ENCODE results near the gene DMXL1. TPM values are rescaled to one million over a fixed set of nuclear protein-coding genes. Genes with fewer than 3 reads are reported as not detected.
"Not testable (repeated sequence)": the region's sequence is repeated elsewhere in the genome, so short reads cannot be mapped to it uniquely, and the experiment has no call there.

DMXL1 gene
- total RNA-seq, 1 donor: 21.8 TPM

GRCh38 chr5:119187776-119188529, 117.1 kb downstream of the DMXL1 start:
- DNase-seq (ENCODE audit: low read depth in 2 of 3, low spot score in 2 of 3): peak in 1 of 3 donors; percentile 11

GRCh38 chr5:119190470-119191095, 119.7 kb downstream of the DMXL1 start:
- DNase-seq (ENCODE audit: low read depth in 2 of 3, low spot score in 2 of 3): no peak

- DNase-seq (ENCODE audit: low read depth in 2 of 3, low spot score in 2 of 3): no peak
These were observed 121.1 kb downstream of the DMXL1 start for GRCh38 chr5:119191944-119192343.

GRCh38 chr5:119200795-119201194, 129.9 kb downstream of the DMXL1 start:
- no peak for DNase-seq (ENCODE audit: low read depth in 2 of 3, low spot score in 2 of 3)

- no peak for DNase-seq (ENCODE audit: low read depth in 2 of 3, low spot score in 2 of 3)
These were observed 136.2 kb downstream of the DMXL1 start for GRCh38 chr5:119207105-119207504.

- DNase-seq (ENCODE audit: low read depth in 2 of 3, low spot score in 2 of 3): no peak
These were observed 141.1 kb downstream of the DMXL1 start for GRCh38 chr5:119212026-119212425.

- no peak for DNase-seq (ENCODE audit: low read depth in 2 of 3, low spot score in 2 of 3)
These were observed 141.8 kb downstream of the DMXL1 start for GRCh38 chr5:119212676-119213075.

GRCh38 chr5:119217183-119217582, 146.3 kb downstream of the DMXL1 start:
- no peak for DNase-seq (ENCODE audit: low read depth in 2 of 3, low spot score in 2 of 3)

- no peak for DNase-seq (ENCODE audit: low read depth in 2 of 3, low spot score in 2 of 3)
These were observed 148.2 kb downstream of the DMXL1 start for GRCh38 chr5:119218830-119219782.

GRCh38 chr5:119220576-119221197, 149.8 kb downstream of the DMXL1 start:
- DNase-seq (ENCODE audit: low read depth in 2 of 3, low spot score in 2 of 3): no peak

- DNase-seq (ENCODE audit: low read depth in 2 of 3, low spot score in 2 of 3): no peak
These were observed 150.4 kb downstream of the DMXL1 start for GRCh38 chr5:119221330-119221729.

GRCh38 chr5:119229950-119230349, 159.1 kb downstream of the DMXL1 start:
- no peak for DNase-seq (ENCODE audit: low read depth in 2 of 3, low spot score in 2 of 3)

GRCh38 chr5:119238265-119239118, 167.6 kb downstream of the DMXL1 start:
- no peak for DNase-seq (ENCODE audit: low read depth in 2 of 3, low spot score in 2 of 3)

GRCh38 chr5:119239119-119239417, 168.2 kb downstream of the DMXL1 start:
- DNase-seq (ENCODE audit: low read depth in 2 of 3, low spot score in 2 of 3): no peak

- DNase-seq (ENCODE audit: low read depth in 2 of 3, low spot score in 2 of 3): not testable (repeated sequence)
These were observed 168.9 kb downstream of the DMXL1 start for GRCh38 chr5:119239826-119240225.

- no peak for DNase-seq (ENCODE audit: low read depth in 2 of 3, low spot score in 2 of 3)
These were observed 173.0 kb downstream of the DMXL1 start for GRCh38 chr5:119243888-119244287.

- no peak for DNase-seq (ENCODE audit: low read depth in 2 of 3, low spot score in 2 of 3)
These were observed 180.3 kb downstream of the DMXL1 start for GRCh38 chr5:119250946-119251901.

GRCh38 chr5:119255571-119256356, 184.9 kb downstream of the DMXL1 start:
- no peak for DNase-seq (ENCODE audit: low read depth in 2 of 3, low spot score in 2 of 3)

All from hematopoietic multipotent progenitor cell (in vitro differentiated cells).